HCT116 (cell line): ENCODE results near the gene SPRR4. TPM values are rescaled to one million over a fixed set of nuclear protein-coding genes. Genes with fewer than 3 reads are reported as not detected.

Experiments used
- ATAC-seq: fragments of 200-7000 bp; cut with Tn5 transposase; 2 replicates; pipeline ENCODE4 v1.9.1; 2020; ENCODE audit warnings: mild to moderate bottlenecking, moderate library complexity
- BruUV-seq: library from RNA; stranded (reverse); fragments of 400-500 nt; replicated peaks from 2 replicates; lab custom pipeline; 2021; lab: Mats Ljungman, UMichigan
- CTCF ChIA-PET: fragments of 300-600 bp; sonication (Branson Sonifier 250); formaldehyde crosslinking; loops from one replicate; lab custom pipeline; 2021; ENCODE audit warnings: antibody characterized with exemption; lab: Charles Lee
- POLR2A ChIA-PET: fragments of 300-600, 350-600 bp; sonication (Branson Sonifier 250); formaldehyde crosslinking; loops from one replicate; lab custom pipeline; 2021; ENCODE audit warnings: antibody characterized with exemption; lab: Charles Lee
- RAD21 ChIA-PET, 2 experiments: fragments of 300-600 bp; sonication (Branson Sonifier 250); formaldehyde crosslinking; loops; one replicate each; lab custom pipeline; 2023; ENCODE audit warnings: low total read pairs in 2 of 2; ENCODE audit not compliant: uncharacterized antibody in 2 of 2, unreplicated experiment in 2 of 2, low non-redundant PET in 1 of 2; lab: Charles Lee
- DNase-seq: peaks from one replicate; pipeline ENCODE4 v3.0.0-alpha.2; 2010; ENCODE audit warnings: low read depth, low spot score
- H2AFZ ChIP-seq: fragments of 200-600 bp; shearing (Covaris generic), sonication (generic); 2 replicates; pipeline ENCODE4 v1.6.1; 2017; ENCODE audit warnings: low read depth, mixed run types, mixed read lengths, antibody characterized with exemption, low read length; ENCODE audit not compliant: poor library complexity, severe bottlenecking
- H3K27ac ChIP-seq: 2 replicates; pipeline ENCODE4 v1.5.1; 2012; ENCODE audit warnings: low read depth, low read length
- H3K27me3 ChIP-seq: fragments of 200-600 bp; sonication (generic); 2 replicates; pipeline ENCODE4 v1.6.1; 2016; ENCODE audit warnings: mixed run types, low read length, mixed read lengths; ENCODE audit not compliant: insufficient read depth
- H3K36me3 ChIP-seq, 2 experiments: fragments of 200-500 bp in 1 of 2; fragments of 200-600 bp in 1 of 2; sonication (Bioruptor generic) in 1 of 2; sonication (generic) in 1 of 2; 2 replicates each; pipeline versions ENCODE4 v1.5.1 to v1.6.1; 2014 to 2016; ENCODE audit warnings: low read length in 2 of 2, inconsistent platforms in 1 of 2, mixed read lengths in 1 of 2, mixed run types in 1 of 2; ENCODE audit not compliant: insufficient read depth in 2 of 2, control insufficient read depth in 1 of 2
- H3K4me1 ChIP-seq, 2 experiments: fragments of 200-600 bp in 1 of 2; sonication (generic) in 1 of 2; 2 replicates each; pipeline versions ENCODE4 v1.5.1 to v1.6.1; 2012 to 2017; ENCODE audit warnings: low read length in 2 of 2, inconsistent platforms in 1 of 2, mild to moderate bottlenecking in 1 of 2, mixed read lengths in 1 of 2, mixed run types in 1 of 2, moderate library complexity in 1 of 2; ENCODE audit not compliant: insufficient read depth in 2 of 2, control insufficient read depth in 1 of 2
- H3K4me2 ChIP-seq: fragments of 200-600 bp; sonication (generic); 2 replicates; pipeline ENCODE4 v1.6.1; 2017; ENCODE audit warnings: mixed run types, low read length, mixed read lengths
- H3K4me3 ChIP-seq, 2 experiments: fragments of 200-600 bp in 1 of 2; sonication (generic) in 1 of 2; replicated peaks in 1 of 2; 2 replicates each; pipeline ENCODE4 v1.5.1; 2011 to 2016; ENCODE audit warnings: low read length in 2 of 2, control low read depth in 1 of 2, low read depth in 1 of 2, mild to moderate bottlenecking in 1 of 2, mixed read lengths in 1 of 2, mixed run types in 1 of 2
- H3K79me2 ChIP-seq: fragments of 200-600 bp; sonication (generic); 2 replicates; pipeline ENCODE4 v1.6.1; 2017; ENCODE audit warnings: mild to moderate bottlenecking, mixed run types, low read length, moderate library complexity, mixed read lengths; ENCODE audit not compliant: insufficient read depth
- H3K9ac ChIP-seq: fragments of 200-600 bp; sonication (generic); 2 replicates; pipeline ENCODE4 v1.6.1; 2016; ENCODE audit warnings: low read length, mixed read lengths
- H3K9me2 ChIP-seq: fragments of 200-600 bp; sonication (generic), shearing (Covaris generic); 2 replicates; pipeline ENCODE4 v1.6.1; 2017; ENCODE audit warnings: mixed run types, mild to moderate bottlenecking, moderate library complexity; ENCODE audit not compliant: insufficient read depth
- H3K9me3 ChIP-seq, 2 experiments: fragments of 200-500 bp in 1 of 2; fragments of 200-600 bp in 1 of 2; sonication (Bioruptor generic) in 1 of 2; sonication (generic) in 1 of 2; 2 replicates each; pipeline ENCODE4 v1.6.1; 2014 to 2017; ENCODE audit warnings: low read length in 2 of 2, mixed read lengths in 2 of 2, inconsistent platforms in 1 of 2, low read depth in 1 of 2, mild to moderate bottlenecking in 1 of 2, mixed run types in 1 of 2, moderate library complexity in 1 of 2; ENCODE audit not compliant: control insufficient read depth in 1 of 2, insufficient read depth in 1 of 2
- H4K20me1 ChIP-seq: fragments of 200-600 bp; sonication (generic), shearing (Covaris generic); 2 replicates; pipeline ENCODE4 v1.6.1; 2017; ENCODE audit warnings: mixed run types, mild to moderate bottlenecking, moderate library complexity; ENCODE audit not compliant: insufficient read depth
- CBX3 ChIP-seq: IDR thresholded peaks from 2 replicates; pipeline ENCODE4 v1.6.1; 2012; ENCODE audit warnings: low read depth
- CTCF ChIP-seq, 3 experiments: fragments of 200-600 bp in 1 of 3; sonication (generic) in 1 of 3; IDR thresholded peaks in 2 of 3; conservative IDR thresholded peaks in 1 of 3; 2 replicates each; pipeline ENCODE4 v1.5.1; 2012 to 2017; ENCODE audit warnings: low read depth in 2 of 3, low read length in 2 of 3, antibody characterized with exemption in 1 of 3, borderline replicate concordance in 1 of 3, control low read depth in 1 of 3, mild to moderate bottlenecking in 1 of 3, mixed read lengths in 1 of 3, mixed run types in 1 of 3, moderate library complexity in 1 of 3; ENCODE audit not compliant: insufficient read depth in 1 of 3
- EGR1 ChIP-seq: IDR thresholded peaks from 2 replicates; pipeline ENCODE4 v1.6.1; 2012; ENCODE audit warnings: low read depth
- EZH2 ChIP-seq: fragments of 200-600 bp; sonication (generic); IDR thresholded peaks from 2 replicates; pipeline ENCODE4 v1.6.1; 2017; ENCODE audit warnings: antibody characterized with exemption, mixed run types
- EZH2phosphoT487 ChIP-seq: fragments of 200-600 bp; IDR thresholded peaks from 2 replicates; pipeline ENCODE4 v1.6.1; 2018; ENCODE audit warnings: antibody characterized with exemption, borderline replicate concordance
- FOSL1 ChIP-seq: IDR thresholded peaks from 2 replicates; pipeline ENCODE4 v1.6.1; 2012; ENCODE audit warnings: low read depth
- JUND ChIP-seq: IDR thresholded peaks from 2 replicates; pipeline ENCODE4 v1.6.1; 2012
- RAD21 ChIP-seq: IDR thresholded peaks from 2 replicates; pipeline ENCODE4 v1.6.1; 2012; ENCODE audit warnings: low read depth, mild to moderate bottlenecking
- REST ChIP-seq: IDR thresholded peaks from 2 replicates; pipeline ENCODE4 v1.6.1; 2012; ENCODE audit warnings: low read depth
- SIN3A ChIP-seq: IDR thresholded peaks from 2 replicates; pipeline ENCODE4 v1.6.1; 2012; ENCODE audit warnings: low read depth
- TCF7L2 ChIP-seq: IDR thresholded peaks from 2 replicates; pipeline ENCODE4 v1.7.0; 2011; ENCODE audit warnings: borderline replicate concordance, inconsistent platforms; ENCODE audit not compliant: insufficient read depth, insufficient read length; ENCODE audit errors: extremely low read depth
- ZBTB33 ChIP-seq: IDR thresholded peaks from 2 replicates; pipeline ENCODE4 v1.6.1; 2011; ENCODE audit warnings: mild to moderate bottlenecking, low read length, moderate library complexity; ENCODE audit not compliant: insufficient replicate concordance; ENCODE audit errors: extremely low read depth
- ZFX ChIP-seq: fragments of 450-650 bp; IDR thresholded peaks from 2 replicates; pipeline ENCODE4 v1.6.1; 2017
- intact Hi-C: fragments of 100-400 bp; cut with micrococcal nuclease; formaldehyde crosslinking; loops from 2 replicates; pipeline ENCODE4 v1.10.0; 2022
- total RNA-seq: library from RNA; stranded (reverse); gene quantifications from one replicate; pipeline ENCODE4 v1.2.1, GENCODE V29; 2021; ENCODE audit not compliant: unreplicated experiment
- TF ChIP-seq, protein P1 (sequence below): IDR thresholded peaks from 2 replicates; pipeline ENCODE4 v1.6.1; 2012

SPRR4 gene
- total RNA-seq, 1 experiment from 2014 or later = not detected

DNA sequence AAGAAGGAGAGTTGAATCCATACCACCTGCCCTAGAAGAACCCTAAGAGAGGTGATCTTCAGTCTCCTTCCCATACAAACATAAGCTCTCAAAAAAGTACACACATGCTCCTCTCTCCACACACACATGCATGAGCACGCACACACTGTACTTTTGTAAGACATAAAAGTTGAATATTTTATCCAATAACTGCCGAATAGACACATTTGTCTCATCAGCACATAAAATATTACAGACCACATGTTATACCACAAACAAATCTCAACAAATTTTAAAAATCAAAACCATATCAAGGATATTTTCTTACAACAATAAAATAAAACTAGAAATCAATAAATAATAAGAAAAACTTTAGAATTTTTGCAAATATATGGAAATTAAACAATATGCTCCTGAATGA lies 16.1 kb downstream of the SPRR4 start:
- DNase-seq = no peak
- TF ChIP-seq CBX3 (no peak), EZH2 (no peak), CTCF (IDR thresholded peaks at IDR 0.05 in 2 of 3, conservative IDR thresholded peaks at IDR 0.05 in 1 of 3; ENCODE audit: borderline replicate concordance in 1 of 3, insufficient read depth in 1 of 3, low read depth in 2 of 3, low read length in 2 of 3) (no peak), ZBTB33 (no peak), TCF7L2 (no peak), EZH2phosphoT487 (no peak), JUND (no peak), EGR1 (no peak), SIN3A (no peak), RAD21 (no peak), REST (no peak), FOSL1 (no peak), ZFX (no peak)
- TF ChIP-seq, protein P1, sequence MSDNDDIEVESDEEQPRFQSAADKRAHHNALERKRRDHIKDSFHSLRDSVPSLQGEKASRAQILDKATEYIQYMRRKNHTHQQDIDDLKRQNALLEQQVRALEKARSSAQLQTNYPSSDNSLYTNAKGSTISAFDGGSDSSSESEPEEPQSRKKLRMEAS = no peak
- H2AFZ ChIP-seq = no peak overlapping the region
- RAD21 ChIA-PET = no interaction called here
- no peak overlapping the region for H3K4me2 ChIP-seq
- no peak overlapping the region for H3K4me3 ChIP-seq
- H3K27me3 ChIP-seq = peaks cover 34% of the 10 kb centered on the region
- no peak overlapping the region for H3K9ac ChIP-seq
- no peaks in the 10 kb centered on the region for H3K36me3 ChIP-seq
- POLR2A ChIA-PET = no interaction called here
- CTCF ChIA-PET = no interaction called here
- BruUV-seq = no TSS peak
- H3K9me3 ChIP-seq = no peaks in the 10 kb centered on the region
- no peaks in the 10 kb centered on the region for H3K79me2 ChIP-seq
- intact Hi-C loops = no loop called here
- H3K4me1 ChIP-seq = no peaks in the 10 kb centered on the region
- H3K9me2 ChIP-seq = no peaks in the 10 kb centered on the region
- ATAC-seq = no peak
- H4K20me1 ChIP-seq = no peaks in the 10 kb centered on the region
- H3K27ac ChIP-seq = no peak overlapping the region
